Measurements from ENCODE around the gene CNKSR3. TPM values are rescaled to one million over a fixed set of nuclear protein-coding genes. Genes with fewer than 3 reads are reported as not detected.
A peak's percentile ranks its signal among the peaks of the same experiment; 100 is the strongest.

Gene CNKSR3
- total RNA-seq, 1 experiment from 2014 or later: 5.6 TPM

GRCh38 chr6:154479771-154480639, 30.5 kb downstream of the CNKSR3 start:
- H3K9me3 ChIP-seq (ENCODE audit: control insufficient read depth, low read depth, low read length): no peaks in the 10 kb centered on the region
- H2AFZ ChIP-seq (ENCODE audit: low read length): no peak overlapping the region
- H2BK120ac ChIP-seq (ENCODE audit: low read depth, low read length, poor library complexity, severe bottlenecking): no peak overlapping the region
- no peaks in the 10 kb centered on the region for H3K27me3 Mint-ChIP-seq (ENCODE audit: low read depth)
- H3K14ac ChIP-seq (ENCODE audit: insufficient read depth, low read length): no peak overlapping the region
- no peak overlapping the region for H4K91ac ChIP-seq (ENCODE audit: insufficient read length, low read depth, low read length)
- no peak overlapping the region for H2BK5ac ChIP-seq (ENCODE audit: insufficient read length, low read length)
- no peak overlapping the region for H2AK5ac ChIP-seq (ENCODE audit: insufficient read length, low read length)
- H2BK20ac ChIP-seq (ENCODE audit: low read depth, low read length, poor library complexity, severe bottlenecking): no peak overlapping the region
- peaks cover 2% of the 10 kb centered on the region for H4K20me1 ChIP-seq (ENCODE audit: control insufficient read depth, insufficient read depth, insufficient read length)
- no peak overlapping the region for H3K23ac ChIP-seq (ENCODE audit: insufficient read length, low read depth, low read length)
- no peak overlapping the region for H3K4me3 Mint-ChIP-seq
- H3K79me1 ChIP-seq (ENCODE audit: insufficient read depth, low read depth, low read length, poor library complexity, severe bottlenecking): no peaks in the 10 kb centered on the region
- TF ChIP-seq CTCF (conservative IDR thresholded peaks at IDR 0.05): peak; percentile 15; the same call in 1 of the 3 replicates
- no peak overlapping the region for H2BK12ac ChIP-seq (ENCODE audit: insufficient read length, low read depth, low read length)
- peaks cover 11 to 16% of the 10 kb centered on the region in 2 experiments for H3K4me1 Mint-ChIP-seq
- H3K4ac ChIP-seq (ENCODE audit: low read depth, low read length): no peak overlapping the region
- no peak overlapping the region for H3K4me2 ChIP-seq (ENCODE audit: insufficient read depth, insufficient read length, low read length)
- no peaks in the 10 kb centered on the region for H3K27me3 ChIP-seq (ENCODE audit: insufficient read depth, low read length)
- no peak overlapping the region for H3K56ac ChIP-seq (ENCODE audit: insufficient read length, low read depth, low read length)
- no peak overlapping the region for H4K8ac ChIP-seq (replicated peaks; ENCODE audit: insufficient read length, low read depth, low read length)
- H3K9ac ChIP-seq (ENCODE audit: extremely low read depth, insufficient read length, low read length): no peak overlapping the region
- no peak overlapping the region for H4K5ac ChIP-seq (ENCODE audit: insufficient read length, low read depth, low read length)
- H3K79me2 ChIP-seq (ENCODE audit: insufficient read depth, low read length): no peaks in the 10 kb centered on the region
- no peaks in the 10 kb centered on the region for H3K4me1 ChIP-seq (ENCODE audit: insufficient read depth, low read length)
- H3K27ac ChIP-seq (ENCODE audit: insufficient read length, low read depth, low read length): no peak overlapping the region
- H3K27ac Mint-ChIP-seq: no peak overlapping the region
- H3K36me3 Mint-ChIP-seq (ENCODE audit: insufficient read depth in 1 of 3, low read depth in 3 of 3): no peaks in the 10 kb centered on the region; a peak in 1 of 7 replicates
- no peak overlapping the region for H3K18ac ChIP-seq (ENCODE audit: insufficient read length, low read depth, low read length)
- H3K23me2 ChIP-seq (ENCODE audit: insufficient read length, low read depth, low read length, poor library complexity, severe bottlenecking): no peaks in the 10 kb centered on the region
- H3K9me3 Mint-ChIP-seq: no peaks in the 10 kb centered on the region
- H2BK15ac ChIP-seq (ENCODE audit: low read depth, low read length): no peak overlapping the region
- H3T11ph ChIP-seq (ENCODE audit: low read length): no peak overlapping the region
- DNase-seq: no peak
- WGBS (ENCODE audit: extremely low coverage, insufficient read length, low lambda C conversion rate): no CpG with 5 or more reads among the region's 12 CpGs

Data from H9 (cell line).